ENCODE measurements around the gene SBF1. TPM values are rescaled to one million over a fixed set of nuclear protein-coding genes. Genes with fewer than 3 reads are reported as not detected.
A peak's percentile ranks its signal among the peaks of the same experiment; 100 is the strongest.

SBF1 gene
- total RNA-seq, 2 experiments from 2014 or later: 97.6 TPM

GRCh38 chr22:50505776-50506610 lies 31.2 kb upstream of the SBF1 start:
- ATAC-seq: no peak
- ChIA-PET POLR2A (interaction anchor here (1.2 kb wide), 1 partner anchor 20 kb away, joined by 3 read pairs; the partner anchor contains the start of gene SCO2), CTCF (interaction anchor here (1.0 kb wide), 1 partner anchor 37 kb away, joined by 3 read pairs; no protein-coding TSS in a partner anchor)
- intact Hi-C loops (cut with DNase I, micrococcal nuclease): loop anchor here in 1 of 2 experiments (10.0 kb wide), 2 partner anchors 51 to 261 kb away; partner anchors contain the start of gene TUBGCP6
- H3K36me3 Mint-ChIP-seq (ENCODE audit: low read depth): peaks cover 17% of the 10 kb centered on the region
- H3K4me3 Mint-ChIP-seq: peak overlapping the region; percentile 91
- no peaks in the 10 kb centered on the region for H3K9me3 Mint-ChIP-seq (ENCODE audit: low read depth)
- DNase-seq: no peak
- peaks cover 13% of the 10 kb centered on the region for H3K4me1 Mint-ChIP-seq
- H3K27me3 Mint-ChIP-seq: no peaks in the 10 kb centered on the region
- no peak overlapping the region for H3K27ac Mint-ChIP-seq

DNA sequence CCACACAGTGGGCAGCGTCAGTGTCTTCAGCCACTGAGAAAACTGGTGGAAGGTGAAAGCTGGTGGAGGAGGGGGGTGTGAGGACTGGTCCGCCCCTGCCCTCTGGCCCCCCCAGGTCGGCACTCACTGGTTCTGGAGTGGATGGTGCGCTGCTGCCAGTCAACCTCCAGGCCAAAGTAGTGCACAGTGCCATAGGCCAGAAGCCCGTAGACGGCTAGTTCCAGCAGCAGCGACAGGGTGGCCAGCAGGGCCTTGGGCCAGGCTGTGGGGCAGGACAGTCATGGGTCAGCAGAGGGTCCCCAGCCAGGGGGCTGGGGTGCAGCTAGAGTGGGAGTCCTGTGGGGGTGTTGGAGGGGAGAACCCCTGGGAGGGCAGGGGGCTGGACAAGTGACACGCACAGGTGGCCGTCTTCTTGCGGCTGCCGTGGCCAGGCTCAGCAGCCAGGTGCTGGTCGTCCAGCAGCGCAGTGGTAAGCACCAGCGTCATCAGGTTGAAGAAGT lies 30.5 kb upstream of the SBF1 start:
- ChIA-PET CTCF (no interaction called here), POLR2A (interaction anchor here (1.2 kb wide), 1 partner anchor 20 kb away, joined by 3 read pairs; the partner anchor contains the start of gene SCO2)
- Mint-ChIP-seq H3K9me3 (ENCODE audit: low read depth) (no peaks in the 10 kb centered on the region), H3K36me3 (ENCODE audit: low read depth) (peaks cover 17% of the 10 kb centered on the region), H3K27me3 (no peaks in the 10 kb centered on the region), H3K27ac (no peak overlapping the region), H3K4me3 (no peak overlapping the region), H3K4me1 (peaks cover 13% of the 10 kb centered on the region)
- ATAC-seq (no peak), DNase-seq (no peak)
- intact Hi-C loops (cut with DNase I, micrococcal nuclease): loop anchor here in 1 of 2 experiments (10.0 kb wide), 2 partner anchors 51 to 261 kb away; partner anchors contain the start of gene TUBGCP6

DNA sequence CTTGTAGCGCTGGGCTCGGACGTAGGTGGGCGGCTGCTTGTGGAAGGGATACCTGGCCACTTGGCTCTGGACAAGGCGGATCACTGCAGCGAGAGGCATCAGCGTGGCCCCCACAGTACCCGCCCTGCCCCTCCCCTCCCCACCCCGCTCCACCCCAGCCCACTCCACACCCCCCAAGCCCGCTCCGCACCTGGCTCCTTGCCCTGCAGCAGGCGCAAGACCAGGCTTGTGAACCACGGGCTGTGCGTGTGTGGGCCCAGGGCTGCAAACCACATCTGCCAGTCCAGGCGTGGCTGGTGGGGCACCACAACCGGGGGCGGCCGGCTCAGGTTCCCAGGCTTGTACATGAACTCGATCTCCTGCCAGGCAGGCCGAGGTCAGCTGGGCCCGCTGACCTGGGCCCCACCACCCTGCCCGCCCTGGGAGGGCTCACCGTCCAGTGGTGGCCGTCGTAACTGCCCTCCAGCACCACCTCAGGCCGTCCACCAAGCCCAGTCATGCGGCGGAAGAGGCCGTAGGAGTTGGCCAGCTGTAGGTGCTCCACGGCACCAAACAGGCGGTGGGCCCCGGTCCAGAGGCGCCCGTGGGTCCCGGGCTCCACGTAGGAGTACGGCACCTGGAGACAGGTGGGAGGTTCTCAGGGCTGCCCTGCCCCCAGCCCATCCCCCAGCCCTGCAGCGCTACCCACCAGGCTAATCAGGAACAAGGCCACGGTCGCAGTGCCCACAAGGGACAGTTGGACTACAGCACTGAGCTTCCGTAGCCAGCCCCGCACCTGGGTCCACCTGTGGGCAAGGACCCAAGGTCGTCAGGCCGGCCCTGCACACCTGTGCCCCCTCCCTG lies 29.8 kb upstream of the SBF1 start:
- Mint-ChIP-seq H3K4me1 (peaks cover 9% of the 10 kb centered on the region), H3K27ac (no peak overlapping the region), H3K9me3 (ENCODE audit: low read depth) (no peaks in the 10 kb centered on the region), H3K27me3 (no peaks in the 10 kb centered on the region), H3K36me3 (ENCODE audit: low read depth) (peaks cover 16% of the 10 kb centered on the region), H3K4me3 (no peak overlapping the region)
- DNase-seq (no peak), ATAC-seq (no peak)
- intact Hi-C loops (cut with DNase I, micrococcal nuclease): loop anchor here in 1 of 2 experiments (10.0 kb wide), 2 partner anchors 50 to 260 kb away; partner anchors contain the start of gene TUBGCP6
- ChIA-PET CTCF (no interaction called here), POLR2A (no interaction called here)

DNA sequence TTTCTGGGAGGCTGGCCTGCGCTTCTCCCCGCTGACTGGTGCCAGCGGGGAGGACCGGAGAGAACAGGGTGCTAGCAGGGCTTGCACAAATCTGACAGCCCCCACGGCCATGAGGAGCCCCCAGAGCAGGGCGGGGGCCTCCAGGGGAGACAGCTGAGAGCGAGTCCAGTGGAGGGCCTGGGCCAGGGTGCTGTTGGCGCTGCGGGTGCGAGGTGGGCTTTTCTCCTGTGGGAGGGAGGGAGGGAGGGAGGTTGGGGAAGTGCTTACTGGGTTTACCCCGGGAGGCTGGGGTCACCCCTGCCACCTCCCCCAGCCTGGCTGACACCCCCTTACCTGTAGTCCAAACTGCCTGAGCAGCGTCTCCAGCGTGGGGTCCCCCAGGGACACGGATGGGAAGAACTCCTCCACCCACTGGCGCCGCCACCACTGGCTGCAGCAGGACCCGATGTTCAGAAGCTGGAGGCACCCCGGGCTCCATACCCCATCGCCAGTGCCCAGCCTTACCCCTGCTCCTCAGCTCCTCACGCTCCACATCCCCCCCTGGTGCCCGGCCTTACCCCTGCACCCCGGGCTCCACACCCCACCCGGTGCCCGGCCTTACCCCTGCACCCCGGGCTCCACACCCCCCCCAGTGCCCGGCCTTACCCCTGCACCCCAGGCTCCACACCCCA lies 28.8 kb upstream of the SBF1 start:
- POLR2A ChIA-PET: no interaction called here
- H3K4me3 Mint-ChIP-seq: no peak overlapping the region
- CTCF ChIA-PET: interaction anchor here (0.7 kb wide), 1 partner anchor 332 kb away, joined by 3 read pairs; no protein-coding TSS in a partner anchor
- no peak for ATAC-seq
- peaks cover 8% of the 10 kb centered on the region for H3K36me3 Mint-ChIP-seq (ENCODE audit: low read depth)
- H3K27me3 Mint-ChIP-seq: no peaks in the 10 kb centered on the region
- no peaks in the 10 kb centered on the region for H3K9me3 Mint-ChIP-seq (ENCODE audit: low read depth)
- no peak overlapping the region for H3K27ac Mint-ChIP-seq
- intact Hi-C loops (cut with DNase I, micrococcal nuclease): loop anchor here in 1 of 2 experiments (10.0 kb wide), 2 partner anchors 49 to 259 kb away; partner anchors contain the start of gene TUBGCP6
- H3K4me1 Mint-ChIP-seq: peaks cover 2% of the 10 kb centered on the region
- peak; percentile 55 for DNase-seq

GRCh38 chr22:50502628-50503474 lies 28.0 kb upstream of the SBF1 start:
- DNase-seq (no peak), ATAC-seq (no peak)
- intact Hi-C loops (cut with DNase I, micrococcal nuclease): loop anchor here in 1 of 2 experiments (10.0 kb wide), 2 partner anchors 48 to 258 kb away; partner anchors contain the start of gene TUBGCP6
- H3K4me3 Mint-ChIP-seq: no peak overlapping the region
- no peaks in the 10 kb centered on the region for H3K9me3 Mint-ChIP-seq (ENCODE audit: low read depth)
- CTCF ChIA-PET: interaction anchor here (0.7 to 1.4 kb wide), 2 partner anchors 23 to 331 kb away, joined by 3 to 4 read pairs; no protein-coding TSS in a partner anchor
- H3K27ac Mint-ChIP-seq: no peak overlapping the region
- no peaks in the 10 kb centered on the region for H3K27me3 Mint-ChIP-seq
- POLR2A ChIA-PET: interaction anchor here (0.8 kb wide), 1 partner anchor 134 kb away, joined by 4 read pairs; no protein-coding TSS in a partner anchor
- peaks cover 7% of the 10 kb centered on the region for H3K4me1 Mint-ChIP-seq
- H3K36me3 Mint-ChIP-seq (ENCODE audit: low read depth): peaks cover 6% of the 10 kb centered on the region

GRCh38 chr22:50502096-50502495 lies 27.3 kb upstream of the SBF1 start:
- intact Hi-C loops (cut with DNase I, micrococcal nuclease): loop anchor here in 1 of 2 experiments (10.0 kb wide), 2 partner anchors 47 to 257 kb away; partner anchors contain the start of gene TUBGCP6
- Mint-ChIP-seq H3K27ac (no peak overlapping the region), H3K9me3 (ENCODE audit: low read depth) (no peaks in the 10 kb centered on the region), H3K36me3 (ENCODE audit: low read depth) (peaks cover 4% of the 10 kb centered on the region), H3K27me3 (no peaks in the 10 kb centered on the region), H3K4me1 (peaks cover 7% of the 10 kb centered on the region), H3K4me3 (no peak overlapping the region)
- ATAC-seq (no peak), DNase-seq (no peak)
- CTCF ChIA-PET: interaction anchor here (1.3 to 1.4 kb wide), 2 partner anchors 14 to 22 kb away, joined by 4 read pairs; no protein-coding TSS in a partner anchor
- POLR2A ChIA-PET: interaction anchor here (0.8 kb wide), 1 partner anchor 135 kb away, joined by 4 read pairs; no protein-coding TSS in a partner anchor

DNA sequence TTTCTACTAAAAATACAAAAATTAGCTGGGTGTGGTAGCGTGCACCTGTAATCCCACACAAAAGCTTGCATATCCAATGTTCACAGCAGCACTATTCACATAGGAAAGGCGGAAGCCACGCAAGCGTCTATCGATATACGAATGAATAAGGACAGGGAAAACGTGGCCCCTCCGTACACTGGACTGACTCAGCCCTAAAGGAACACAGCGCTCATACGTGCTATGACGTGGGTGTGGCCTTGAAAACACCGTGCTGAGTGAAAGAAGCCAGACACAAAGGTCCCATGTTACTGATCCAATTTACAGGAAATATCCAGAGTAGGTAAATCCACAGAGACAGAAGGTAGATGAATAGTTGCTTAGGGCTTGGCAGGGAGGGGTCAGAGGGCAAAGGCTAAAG lies 25.6 kb upstream of the SBF1 start:
- peaks cover 7% of the 10 kb centered on the region for H3K4me1 Mint-ChIP-seq
- no peak overlapping the region for H3K4me3 Mint-ChIP-seq
- H3K36me3 Mint-ChIP-seq (ENCODE audit: low read depth): peaks cover 4% of the 10 kb centered on the region
- intact Hi-C loops (cut with DNase I, micrococcal nuclease): loop anchor here (2.0 to 10.0 kb wide), 3 partner anchors 46 to 256 kb away; partner anchors contain the start of gene TUBGCP6 (in 1 of the 2)
- H3K27ac Mint-ChIP-seq: no peak overlapping the region
- ATAC-seq (no peak), DNase-seq (no peak)
- ChIA-PET POLR2A (no interaction called here), CTCF (no interaction called here)
- H3K9me3 Mint-ChIP-seq (ENCODE audit: low read depth): no peaks in the 10 kb centered on the region
- no peaks in the 10 kb centered on the region for H3K27me3 Mint-ChIP-seq

- Mint-ChIP-seq H3K4me3 (no peak overlapping the region), H3K27me3 (no peaks in the 10 kb centered on the region), H3K9me3 (ENCODE audit: low read depth) (no peaks in the 10 kb centered on the region), H3K4me1 (peaks cover 7% of the 10 kb centered on the region), H3K27ac (no peak overlapping the region), H3K36me3 (ENCODE audit: low read depth) (peaks cover 2% of the 10 kb centered on the region)
- ATAC-seq (peak; percentile 96), DNase-seq (peak; percentile 78)
- CTCF ChIA-PET: interaction anchor here (0.6 to 2.4 kb wide), 18 partner anchors 9 to 256 kb away, joined by 3 to 12 read pairs (median 4); partner anchors contain the start of genes HDAC10, LMF2, NCAPH2 and SCO2
- intact Hi-C loops (cut with DNase I, micrococcal nuclease): loop anchor here in 1 of 2 experiments (1.0 to 5.0 kb wide), 3 partner anchors 46 to 122 kb away; no protein-coding TSS in a partner anchor
- POLR2A ChIA-PET: interaction anchor here (1.9 kb wide), 1 partner anchor 9 kb away, joined by 10 read pairs; the partner anchor contains the start of gene LMF2
Measured at GRCh38 chr22:50498322-50498890, 23.6 kb upstream of the SBF1 start.

- H3K4me3 Mint-ChIP-seq: no peak overlapping the region
- no peak for ATAC-seq
- ChIA-PET CTCF (interaction anchor here (0.7 to 2.4 kb wide), 12 partner anchors 12 to 255 kb away, joined by 3 to 12 read pairs (median 4); partner anchors contain the start of gene SCO2), POLR2A (interaction anchor here (0.7 kb wide), 2 partner anchors 28 to 579 kb away, joined by 3 to 4 read pairs; partner anchors contain the start of genes ALG12 and CRELD2)
- H3K9me3 Mint-ChIP-seq (ENCODE audit: low read depth): no peaks in the 10 kb centered on the region
- H3K36me3 Mint-ChIP-seq (ENCODE audit: low read depth): peaks cover 1% of the 10 kb centered on the region
- peaks cover 7% of the 10 kb centered on the region for H3K4me1 Mint-ChIP-seq
- intact Hi-C loops (cut with DNase I, micrococcal nuclease): loop anchor here in 1 of 2 experiments (5.0 kb wide), 1 partner anchor 45 kb away; no protein-coding TSS in a partner anchor
- no peaks in the 10 kb centered on the region for H3K27me3 Mint-ChIP-seq
- H3K27ac Mint-ChIP-seq: no peak overlapping the region
- no peak for DNase-seq
Measured at GRCh38 chr22:50497093-50497492, 22.3 kb upstream of the SBF1 start.

Data from activated CD4-positive, alpha-beta T cell treated with anti-CD3 and anti-CD28 coated beads for 36 hours (primary cell).